Measurements from ENCODE around the gene KIF3B. TPM values are rescaled to one million over a fixed set of nuclear protein-coding genes. Genes with fewer than 3 reads are reported as not detected.

Gene KIF3B
- total and polyA plus RNA-seq, 2 of the 13 experiments (the other 11 are each of a cell fraction or from before 2014, with no cell fraction given): 23.6 to 28.8 TPM

DNA sequence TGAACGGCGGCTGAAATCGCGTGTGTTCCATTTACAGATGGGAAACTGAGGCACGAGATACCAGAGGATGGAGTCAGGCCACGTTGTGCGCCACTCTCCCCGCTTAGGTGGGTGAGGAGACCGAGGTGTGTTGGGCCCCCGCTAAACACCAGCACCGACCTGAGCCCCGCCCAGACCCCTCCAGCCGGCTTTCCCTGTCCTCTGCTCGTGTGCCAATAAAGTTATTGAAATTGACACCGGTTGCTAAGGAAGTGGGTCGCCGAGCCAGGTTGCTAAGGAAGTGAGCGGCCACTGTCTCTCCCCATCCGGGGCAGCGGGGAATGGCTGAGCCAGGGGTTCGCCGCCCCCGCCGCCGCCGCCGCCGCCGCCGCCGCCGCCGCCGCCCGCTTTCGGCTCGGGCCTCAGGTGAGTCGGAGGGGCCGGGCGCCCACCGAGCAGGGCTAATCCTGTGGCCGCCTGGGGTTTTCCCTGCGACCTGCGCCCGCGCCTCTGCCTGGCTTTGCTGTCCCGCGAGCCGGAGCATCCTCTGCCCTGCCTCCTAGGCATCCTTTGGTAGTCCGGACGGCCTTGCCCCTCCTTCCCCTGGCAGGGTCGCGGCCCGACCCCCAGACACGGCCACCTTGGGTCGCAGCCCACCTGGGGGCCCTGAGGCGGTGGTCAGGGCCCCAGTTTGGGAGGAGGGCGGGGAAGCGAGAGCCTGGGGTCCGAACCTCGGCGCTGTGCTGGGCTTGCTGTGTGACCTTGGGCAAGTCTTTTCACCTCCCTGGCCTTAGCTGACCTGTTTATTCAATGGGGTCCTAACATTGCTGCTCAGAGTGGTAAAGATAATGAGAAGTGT lies at the start of gene KIF3B (continued):
- TF ChIP-seq, protein P1, sequence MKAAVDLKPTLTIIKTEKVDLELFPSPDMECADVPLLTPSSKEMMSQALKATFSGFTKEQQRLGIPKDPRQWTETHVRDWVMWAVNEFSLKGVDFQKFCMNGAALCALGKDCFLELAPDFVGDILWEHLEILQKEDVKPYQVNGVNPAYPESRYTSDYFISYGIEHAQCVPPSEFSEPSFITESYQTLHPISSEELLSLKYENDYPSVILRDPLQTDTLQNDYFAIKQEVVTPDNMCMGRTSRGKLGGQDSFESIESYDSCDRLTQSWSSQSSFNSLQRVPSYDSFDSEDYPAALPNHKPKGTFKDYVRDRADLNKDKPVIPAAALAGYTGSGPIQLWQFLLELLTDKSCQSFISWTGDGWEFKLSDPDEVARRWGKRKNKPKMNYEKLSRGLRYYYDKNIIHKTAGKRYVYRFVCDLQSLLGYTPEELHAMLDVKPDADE (CRISPR knock-in tag; IDR thresholded peaks at IDR 0.05): no peak
- peak; percentile 15; the same call in 1 of the 2 replicates for TF ChIP-seq ZSCAN9 (CRISPR knock-in tag; IDR thresholded peaks at IDR 0.05; ENCODE audit: borderline replicate concordance)
- no peak for TF ChIP-seq ZNF510 (CRISPR knock-in tag; IDR thresholded peaks at IDR 0.05; ENCODE audit: low read depth)
- peak; percentile 92 for TF ChIP-seq ZIK1 (CRISPR knock-in tag; IDR thresholded peaks at IDR 0.05; ENCODE audit: borderline replicate concordance, low read depth)
- TF ChIP-seq, protein P2, sequence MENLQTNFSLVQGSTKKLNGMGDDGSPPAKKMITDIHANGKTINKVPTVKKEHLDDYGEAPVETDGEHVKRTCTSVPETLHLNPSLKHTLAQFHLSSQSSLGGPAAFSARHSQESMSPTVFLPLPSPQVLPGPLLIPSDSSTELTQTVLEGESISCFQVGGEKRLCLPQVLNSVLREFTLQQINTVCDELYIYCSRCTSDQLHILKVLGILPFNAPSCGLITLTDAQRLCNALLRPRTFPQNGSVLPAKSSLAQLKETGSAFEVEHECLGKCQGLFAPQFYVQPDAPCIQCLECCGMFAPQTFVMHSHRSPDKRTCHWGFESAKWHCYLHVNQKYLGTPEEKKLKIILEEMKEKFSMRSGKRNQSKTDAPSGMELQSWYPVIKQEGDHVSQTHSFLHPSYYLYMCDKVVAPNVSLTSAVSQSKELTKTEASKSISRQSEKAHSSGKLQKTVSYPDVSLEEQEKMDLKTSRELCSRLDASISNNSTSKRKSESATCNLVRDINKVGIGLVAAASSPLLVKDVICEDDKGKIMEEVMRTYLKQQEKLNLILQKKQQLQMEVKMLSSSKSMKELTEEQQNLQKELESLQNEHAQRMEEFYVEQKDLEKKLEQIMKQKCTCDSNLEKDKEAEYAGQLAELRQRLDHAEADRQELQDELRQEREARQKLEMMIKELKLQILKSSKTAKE (CRISPR knock-in tag; IDR thresholded peaks at IDR 0.05; ENCODE audit: borderline replicate concordance): no peak
- TF ChIP-seq, protein P3, sequence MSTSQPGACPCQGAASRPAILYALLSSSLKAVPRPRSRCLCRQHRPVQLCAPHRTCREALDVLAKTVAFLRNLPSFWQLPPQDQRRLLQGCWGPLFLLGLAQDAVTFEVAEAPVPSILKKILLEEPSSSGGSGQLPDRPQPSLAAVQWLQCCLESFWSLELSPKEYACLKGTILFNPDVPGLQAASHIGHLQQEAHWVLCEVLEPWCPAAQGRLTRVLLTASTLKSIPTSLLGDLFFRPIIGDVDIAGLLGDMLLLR (CRISPR knock-in tag; IDR thresholded peaks at IDR 0.05): peak; percentile 50; the same call in 1 of the 2 replicates
- TF ChIP-seq ZNF232 (CRISPR knock-in tag; IDR thresholded peaks at IDR 0.05; ENCODE audit: borderline replicate concordance): 0 out of 2 replicates have a peak, but pooled peaks have one; percentile 42
- TF ChIP-seq ATF1 (CRISPR knock-in tag; IDR thresholded peaks at IDR 0.05): no peak
- no peak; the same call in 1 of the 2 replicates for TF ChIP-seq ZNF713 (CRISPR knock-in tag; IDR thresholded peaks at IDR 0.05)
- TF ChIP-seq, protein P4, sequence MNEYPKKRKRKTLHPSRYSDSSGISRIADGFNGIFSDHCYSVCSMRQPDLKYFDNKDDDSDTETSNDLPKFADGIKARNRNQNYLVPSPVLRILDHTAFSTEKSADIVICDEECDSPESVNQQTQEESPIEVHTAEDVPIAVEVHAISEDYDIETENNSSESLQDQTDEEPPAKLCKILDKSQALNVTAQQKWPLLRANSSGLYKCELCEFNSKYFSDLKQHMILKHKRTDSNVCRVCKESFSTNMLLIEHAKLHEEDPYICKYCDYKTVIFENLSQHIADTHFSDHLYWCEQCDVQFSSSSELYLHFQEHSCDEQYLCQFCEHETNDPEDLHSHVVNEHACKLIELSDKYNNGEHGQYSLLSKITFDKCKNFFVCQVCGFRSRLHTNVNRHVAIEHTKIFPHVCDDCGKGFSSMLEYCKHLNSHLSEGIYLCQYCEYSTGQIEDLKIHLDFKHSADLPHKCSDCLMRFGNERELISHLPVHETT (CRISPR knock-in tag; conservative IDR thresholded peaks at IDR 0.05): peak; percentile 75; the same call in 1 of the 2 replicates
- TF ChIP-seq ZNF460 (CRISPR knock-in tag; IDR thresholded peaks at IDR 0.05; ENCODE audit: borderline replicate concordance): no peak
- TF ChIP-seq SP4 (CRISPR knock-in tag; IDR thresholded peaks at IDR 0.05): peak; percentile 86
- TF ChIP-seq, protein P5, sequence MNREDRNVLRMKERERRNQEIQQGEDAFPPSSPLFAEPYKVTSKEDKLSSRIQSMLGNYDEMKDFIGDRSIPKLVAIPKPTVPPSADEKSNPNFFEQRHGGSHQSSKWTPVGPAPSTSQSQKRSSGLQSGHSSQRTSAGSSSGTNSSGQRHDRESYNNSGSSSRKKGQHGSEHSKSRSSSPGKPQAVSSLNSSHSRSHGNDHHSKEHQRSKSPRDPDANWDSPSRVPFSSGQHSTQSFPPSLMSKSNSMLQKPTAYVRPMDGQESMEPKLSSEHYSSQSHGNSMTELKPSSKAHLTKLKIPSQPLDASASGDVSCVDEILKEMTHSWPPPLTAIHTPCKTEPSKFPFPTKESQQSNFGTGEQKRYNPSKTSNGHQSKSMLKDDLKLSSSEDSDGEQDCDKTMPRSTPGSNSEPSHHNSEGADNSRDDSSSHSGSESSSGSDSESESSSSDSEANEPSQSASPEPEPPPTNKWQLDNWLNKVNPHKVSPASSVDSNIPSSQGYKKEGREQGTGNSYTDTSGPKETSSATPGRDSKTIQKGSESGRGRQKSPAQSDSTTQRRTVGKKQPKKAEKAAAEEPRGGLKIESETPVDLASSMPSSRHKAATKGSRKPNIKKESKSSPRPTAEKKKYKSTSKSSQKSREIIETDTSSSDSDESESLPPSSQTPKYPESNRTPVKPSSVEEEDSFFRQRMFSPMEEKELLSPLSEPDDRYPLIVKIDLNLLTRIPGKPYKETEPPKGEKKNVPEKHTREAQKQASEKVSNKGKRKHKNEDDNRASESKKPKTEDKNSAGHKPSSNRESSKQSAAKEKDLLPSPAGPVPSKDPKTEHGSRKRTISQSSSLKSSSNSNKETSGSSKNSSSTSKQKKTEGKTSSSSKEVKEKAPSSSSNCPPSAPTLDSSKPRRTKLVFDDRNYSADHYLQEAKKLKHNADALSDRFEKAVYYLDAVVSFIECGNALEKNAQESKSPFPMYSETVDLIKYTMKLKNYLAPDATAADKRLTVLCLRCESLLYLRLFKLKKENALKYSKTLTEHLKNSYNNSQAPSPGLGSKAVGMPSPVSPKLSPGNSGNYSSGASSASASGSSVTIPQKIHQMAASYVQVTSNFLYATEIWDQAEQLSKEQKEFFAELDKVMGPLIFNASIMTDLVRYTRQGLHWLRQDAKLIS (CRISPR knock-in tag; IDR thresholded peaks at IDR 0.05): no peak
- no peak for TF ChIP-seq HNRNPH1 (optimal IDR thresholded peaks at IDR 0.05; ENCODE audit: low read depth, low read length)
- no peak for TF ChIP-seq ZNF674 (CRISPR knock-in tag; IDR thresholded peaks at IDR 0.05; ENCODE audit: low read depth)
- TF ChIP-seq, protein P6, sequence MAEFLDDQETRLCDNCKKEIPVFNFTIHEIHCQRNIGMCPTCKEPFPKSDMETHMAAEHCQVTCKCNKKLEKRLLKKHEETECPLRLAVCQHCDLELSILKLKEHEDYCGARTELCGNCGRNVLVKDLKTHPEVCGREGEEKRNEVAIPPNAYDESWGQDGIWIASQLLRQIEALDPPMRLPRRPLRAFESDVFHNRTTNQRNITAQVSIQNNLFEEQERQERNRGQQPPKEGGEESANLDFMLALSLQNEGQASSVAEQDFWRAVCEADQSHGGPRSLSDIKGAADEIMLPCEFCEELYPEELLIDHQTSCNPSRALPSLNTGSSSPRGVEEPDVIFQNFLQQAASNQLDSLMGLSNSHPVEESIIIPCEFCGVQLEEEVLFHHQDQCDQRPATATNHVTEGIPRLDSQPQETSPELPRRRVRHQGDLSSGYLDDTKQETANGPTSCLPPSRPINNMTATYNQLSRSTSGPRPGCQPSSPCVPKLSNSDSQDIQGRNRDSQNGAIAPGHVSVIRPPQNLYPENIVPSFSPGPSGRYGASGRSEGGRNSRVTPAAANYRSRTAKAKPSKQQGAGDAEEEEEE (CRISPR knock-in tag; IDR thresholded peaks at IDR 0.05; ENCODE audit: borderline replicate concordance): peak; percentile 28; the same call in 1 of the 2 replicates
